ENCODE measurements around the gene SLC12A4.
"Not testable (repeated sequence)": the region's sequence is repeated elsewhere in the genome, so short reads cannot be mapped to it uniquely, and the experiment has no call there.

Gene SLC12A4

GRCh38 chr16:67987460-67988160 lies 19.2 kb upstream of the SLC12A4 start:
- no peak for DNase-seq

- no peak for DNase-seq
Observed at GRCh38 chr16:67986949-67987348, 18.5 kb upstream of the SLC12A4 start.

DNA sequence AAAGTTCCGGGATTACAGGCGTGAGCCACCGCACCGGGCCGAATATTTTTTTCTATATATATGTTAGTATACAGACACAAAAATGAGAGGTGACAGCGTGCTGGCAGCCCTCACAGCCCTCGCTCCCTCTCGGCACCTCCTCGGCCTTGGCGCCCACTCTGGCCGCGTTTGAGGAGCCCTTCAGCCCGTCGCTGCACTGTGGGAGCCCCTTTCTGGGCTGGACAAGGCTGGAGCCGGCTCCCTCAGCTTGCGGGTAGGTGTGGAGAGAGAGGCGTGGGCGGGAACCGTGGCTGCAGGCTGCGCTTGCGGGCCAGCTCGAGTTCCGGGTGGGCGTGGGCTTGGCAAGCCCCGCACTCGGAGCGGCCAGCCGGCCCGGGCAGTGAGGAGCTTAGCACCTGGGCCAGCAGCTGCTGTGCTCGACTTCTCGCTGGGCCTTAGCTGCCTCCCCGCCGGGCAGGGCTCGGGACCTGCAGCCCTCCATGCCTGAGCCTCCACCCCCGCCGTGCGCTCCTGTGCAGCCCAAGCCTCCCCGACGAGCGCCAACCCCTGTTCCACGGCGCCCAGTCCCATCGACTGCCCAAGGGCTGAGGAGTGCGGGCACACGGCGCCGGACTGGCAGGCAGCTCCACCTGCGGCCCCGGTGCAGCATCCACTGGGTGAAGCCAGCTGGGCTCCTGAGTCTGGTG lies 13.7 kb upstream of the SLC12A4 start:
- no peak for DNase-seq

DNA sequence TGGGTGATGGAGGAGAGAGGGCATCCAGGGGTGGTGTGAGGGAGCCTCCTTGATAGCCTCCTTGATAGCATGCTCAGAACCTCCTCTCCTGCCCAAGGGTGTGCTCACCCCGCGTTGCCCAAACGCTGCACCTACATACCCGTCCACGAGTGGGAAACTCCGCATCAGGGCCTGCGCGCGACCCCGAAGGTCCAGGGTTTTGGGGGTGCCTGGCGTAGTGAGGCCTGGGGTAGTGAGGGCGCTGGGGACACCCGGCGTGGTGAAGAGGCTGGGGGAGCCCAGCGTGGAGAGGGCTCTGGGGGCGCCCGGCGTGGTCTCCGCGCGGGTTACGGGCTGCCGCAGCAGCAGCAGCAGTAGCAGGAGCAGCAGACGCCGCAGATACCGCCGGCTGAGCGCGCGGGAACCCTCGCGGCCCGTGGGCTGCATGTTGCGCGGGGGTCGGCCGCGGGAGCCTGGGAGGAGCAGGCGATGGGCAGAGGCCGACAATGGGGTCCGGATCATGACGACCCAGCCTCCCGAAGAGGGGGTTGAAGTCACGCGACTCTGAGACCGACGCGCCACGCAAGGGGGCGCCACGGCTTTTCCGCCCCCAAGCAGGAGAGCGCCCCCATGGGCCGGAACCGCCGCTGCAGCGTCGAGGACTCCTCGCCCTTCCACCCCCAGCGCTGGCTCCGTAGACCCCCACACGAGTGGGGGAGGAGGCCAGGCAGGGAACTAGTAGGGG lies 11.7 kb upstream of the SLC12A4 start, which contains the start of gene DPEP3:
DPEP3 (minus strand) TSS at position 545 of the 724 bp plus-strand sequence; CDS start at position 426, 119 bp downstream.
- no peak for DNase-seq

- DNase-seq, result no peak
Observed at GRCh38 chr16:67977469-67978227, 9.2 kb upstream of the SLC12A4 start.

GRCh38 chr16:67977005-67977404 lies 8.6 kb upstream of the SLC12A4 start:
- no peak for DNase-seq

GRCh38 chr16:67976205-67976604 lies 7.8 kb upstream of the SLC12A4 start:
- no peak for DNase-seq

DNA sequence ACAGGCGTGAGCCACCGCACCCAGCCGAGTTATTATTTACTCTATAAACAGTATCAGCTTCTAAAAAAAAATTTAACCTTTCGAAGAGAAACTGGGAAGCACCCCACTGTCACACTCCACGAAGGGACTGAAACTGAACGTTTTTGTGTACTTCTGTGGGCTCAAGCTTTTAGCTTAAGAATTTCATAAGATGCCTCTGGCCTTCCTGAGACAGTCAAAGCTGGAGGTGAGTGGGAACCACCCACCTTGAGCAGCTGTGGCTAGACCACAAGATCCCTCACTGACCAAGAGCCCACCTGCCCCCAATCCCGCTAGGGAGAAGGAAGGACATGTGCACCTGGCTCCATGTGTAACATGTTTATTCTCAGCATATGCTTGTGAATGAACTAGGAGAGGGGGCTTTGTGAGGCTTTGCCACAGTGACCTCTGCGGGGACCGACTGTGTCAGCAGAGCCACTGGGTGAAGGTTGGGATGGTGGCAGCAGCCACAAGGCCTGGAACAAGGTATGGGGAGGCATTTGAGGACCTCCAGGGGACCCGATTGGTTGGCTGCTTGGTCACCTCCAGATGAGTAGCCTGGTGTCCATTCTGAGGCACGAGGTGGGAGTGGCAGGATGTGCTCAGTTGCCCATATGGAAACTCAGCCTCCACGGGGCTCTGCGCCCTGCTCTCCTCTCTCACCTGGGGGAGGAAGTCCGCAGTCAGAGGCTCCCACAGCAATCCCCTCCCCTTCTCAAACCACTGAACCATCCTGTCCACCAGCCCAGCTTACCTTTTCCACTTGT lies 7.1 kb upstream of the SLC12A4 start:
- DNase-seq, result no peak

DNA sequence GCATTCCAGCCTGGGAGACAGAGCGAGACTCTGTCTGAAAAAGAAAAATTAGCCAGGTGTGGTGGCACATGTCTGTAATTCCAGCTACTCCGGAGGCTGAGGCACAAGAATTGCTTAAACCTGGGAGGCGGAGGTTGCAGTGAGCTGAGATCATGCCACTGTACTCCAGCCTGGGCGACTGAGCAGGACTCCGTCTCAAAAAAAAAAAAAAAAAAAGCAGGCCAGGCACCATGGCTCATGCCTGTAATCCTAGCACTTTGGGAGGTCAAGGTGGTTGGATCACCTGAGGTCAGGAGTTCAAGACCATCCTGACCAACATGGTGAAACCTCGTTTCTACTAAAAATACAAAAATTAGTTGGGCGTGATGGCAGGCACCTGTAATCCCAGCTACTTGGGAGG lies 3.8 kb upstream of the SLC12A4 start:
- DNase-seq, result not testable (repeated sequence)

DNA sequence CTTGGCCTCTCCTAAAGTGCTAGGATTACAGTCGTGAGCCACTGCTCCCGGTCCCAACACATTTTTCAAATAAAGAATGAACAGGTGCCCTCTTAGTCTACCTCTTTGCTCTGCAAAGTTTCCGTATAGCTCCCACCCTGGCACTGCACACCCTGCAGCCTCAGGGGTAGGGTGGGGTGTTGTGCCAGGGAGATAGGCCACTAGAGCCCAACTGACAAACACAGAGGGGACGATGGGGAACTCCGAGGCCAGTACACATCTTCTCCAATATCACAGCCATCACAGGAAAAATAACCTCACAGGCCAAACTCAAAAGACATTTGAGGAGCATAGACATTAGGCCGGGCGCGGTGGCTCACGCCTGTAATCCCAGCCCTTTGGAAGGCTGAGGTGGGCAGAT lies 2.7 kb upstream of the SLC12A4 start:
- no peak for DNase-seq

DNA sequence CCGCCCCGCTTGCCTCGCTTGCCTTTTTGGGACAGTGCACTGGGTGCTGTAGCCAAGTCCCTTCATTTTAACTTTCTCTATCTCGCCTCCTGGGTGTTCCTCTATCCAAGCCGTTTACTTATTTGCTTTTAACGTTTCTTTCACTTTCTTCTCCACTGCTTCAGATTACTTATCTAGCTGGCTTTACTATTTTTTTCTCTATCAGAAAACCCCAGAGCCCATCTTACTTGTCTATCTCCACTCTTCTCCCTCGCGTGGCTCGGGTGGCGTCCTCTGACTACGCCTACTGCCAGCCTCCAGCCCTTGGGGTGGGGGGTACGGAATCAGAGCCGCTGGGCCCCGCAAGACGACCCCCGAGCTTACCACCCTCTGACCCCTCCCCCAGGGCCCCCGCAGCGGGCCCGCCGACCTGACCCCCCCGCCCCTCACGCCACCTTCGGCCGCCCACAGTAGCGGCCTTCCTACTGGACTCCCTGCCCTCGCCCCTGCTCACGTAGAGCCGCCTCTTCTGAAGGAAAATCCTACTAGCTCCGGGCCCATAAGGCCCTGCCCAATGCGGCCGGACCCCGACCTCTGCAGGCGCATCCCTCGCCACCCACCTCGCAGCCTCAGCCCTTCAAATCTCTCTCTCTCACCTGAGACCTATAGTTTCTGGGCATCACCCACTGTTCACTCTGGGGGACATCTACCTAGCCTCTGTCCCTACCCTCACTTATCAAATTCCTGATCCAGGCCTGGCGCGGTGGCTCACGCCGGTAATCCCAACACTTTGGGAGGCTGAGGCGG lies 1.0 kb upstream of the SLC12A4 start:
- DNase-seq, result no peak

- no peak for DNase-seq
Observed at GRCh38 chr16:67967958-67968399, 458 bp downstream of the SLC12A4 start.

DNA sequence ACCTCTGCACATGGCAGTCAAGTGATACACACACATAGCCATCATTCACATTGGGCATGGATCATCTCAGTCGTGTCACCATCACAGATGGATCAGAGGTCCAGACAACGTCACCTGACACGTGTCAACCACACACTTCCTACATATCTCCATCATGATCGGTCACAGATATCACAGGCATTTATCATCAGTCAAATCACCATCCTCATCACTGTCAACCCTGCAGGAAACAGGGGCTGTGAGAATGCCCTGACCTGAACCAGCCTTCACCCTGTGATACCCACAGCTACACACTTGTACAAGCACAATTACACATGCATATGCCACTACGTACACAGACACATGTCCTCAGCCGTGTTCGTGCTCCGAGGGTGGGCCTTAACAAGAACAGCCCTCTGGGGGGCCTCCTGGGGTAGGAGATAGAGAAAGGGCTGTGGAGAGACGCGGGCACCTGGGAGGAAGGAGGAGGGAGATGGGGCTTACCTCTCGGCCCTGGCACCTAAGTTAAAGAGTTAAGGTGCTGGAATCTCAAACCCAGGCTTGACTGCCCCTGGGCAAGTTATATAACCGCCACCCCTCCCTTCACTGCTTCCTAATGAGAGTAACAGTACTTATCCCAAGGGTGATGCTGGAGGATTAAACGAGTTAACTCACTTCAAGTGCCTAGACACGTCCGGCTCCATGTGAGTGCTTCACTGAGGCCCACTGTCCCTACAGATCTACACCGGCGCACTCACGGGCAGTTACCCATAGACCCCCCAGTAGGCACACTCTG lies 1.1 kb downstream of the SLC12A4 start:
- DNase-seq, result no peak

- no peak for DNase-seq
Observed at GRCh38 chr16:67966549-67967182, 1.8 kb downstream of the SLC12A4 start.

GRCh38 chr16:67965668-67966548 lies 2.5 kb downstream of the SLC12A4 start:
- DNase-seq, result no peak

DNA sequence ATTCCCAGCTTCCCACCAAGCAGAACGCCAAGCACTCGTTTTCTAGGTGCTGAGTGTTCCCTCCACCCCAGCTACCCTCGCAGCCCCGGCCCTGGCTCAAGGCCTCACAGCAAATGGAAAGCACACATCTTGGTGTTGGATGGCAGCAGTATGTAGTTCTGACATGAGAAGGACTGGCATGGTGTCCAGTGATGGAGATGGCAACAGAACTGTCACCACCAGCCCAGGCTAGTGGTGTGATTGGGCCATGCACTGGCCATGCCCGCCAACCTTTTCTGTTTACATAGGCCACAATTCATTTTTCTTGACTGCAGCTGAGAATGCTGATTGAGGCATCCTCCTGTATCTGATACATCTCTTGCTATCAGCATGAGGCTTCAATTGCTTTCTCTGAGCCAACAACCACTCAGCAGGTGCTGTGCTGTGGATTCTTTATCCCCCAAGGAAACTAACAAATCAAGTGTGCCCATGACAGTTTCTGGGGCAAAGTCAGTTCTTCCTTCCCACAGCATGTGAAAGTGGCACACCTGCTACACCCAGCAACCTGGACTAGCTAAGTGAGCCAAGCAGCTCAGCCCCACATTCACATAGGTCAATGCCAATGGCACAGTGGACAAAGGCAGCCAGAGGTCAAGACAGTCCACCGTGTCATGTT lies 3.8 kb downstream of the SLC12A4 start:
- no peak for DNase-seq

- no peak for DNase-seq
Observed at GRCh38 chr16:67963662-67964321, 4.6 kb downstream of the SLC12A4 start.

GRCh38 chr16:67963292-67963661 lies 5.2 kb downstream of the SLC12A4 start:
- DNase-seq, result no peak

All from T1000 (cell line).